C4-2B (cell line): ENCODE results near the gene RGS17.
A peak's percentile ranks its signal among the peaks of the same experiment; 100 is the strongest.

Source experiments
- H3K27ac ChIP-seq: fragments of 450-650 bp; 2 replicates; pipeline ENCODE4 v1.5.1; 2017
- ZFX ChIP-seq: fragments of 450-650 bp; IDR thresholded peaks from 2 replicates; pipeline ENCODE4 v1.6.1; 2017
- TF ChIP-seq, protein P1 (sequence below): fragments of 450-650 bp; conservative IDR thresholded peaks from 2 replicates; pipeline ENCODE4 v1.5.1; 2017; ENCODE audit warnings: mild to moderate bottlenecking

The RGS17 gene

GRCh38 chr6:152993847-152994246 lies 137.2 kb downstream of the RGS17 start:
- TF ChIP-seq, protein P1, sequence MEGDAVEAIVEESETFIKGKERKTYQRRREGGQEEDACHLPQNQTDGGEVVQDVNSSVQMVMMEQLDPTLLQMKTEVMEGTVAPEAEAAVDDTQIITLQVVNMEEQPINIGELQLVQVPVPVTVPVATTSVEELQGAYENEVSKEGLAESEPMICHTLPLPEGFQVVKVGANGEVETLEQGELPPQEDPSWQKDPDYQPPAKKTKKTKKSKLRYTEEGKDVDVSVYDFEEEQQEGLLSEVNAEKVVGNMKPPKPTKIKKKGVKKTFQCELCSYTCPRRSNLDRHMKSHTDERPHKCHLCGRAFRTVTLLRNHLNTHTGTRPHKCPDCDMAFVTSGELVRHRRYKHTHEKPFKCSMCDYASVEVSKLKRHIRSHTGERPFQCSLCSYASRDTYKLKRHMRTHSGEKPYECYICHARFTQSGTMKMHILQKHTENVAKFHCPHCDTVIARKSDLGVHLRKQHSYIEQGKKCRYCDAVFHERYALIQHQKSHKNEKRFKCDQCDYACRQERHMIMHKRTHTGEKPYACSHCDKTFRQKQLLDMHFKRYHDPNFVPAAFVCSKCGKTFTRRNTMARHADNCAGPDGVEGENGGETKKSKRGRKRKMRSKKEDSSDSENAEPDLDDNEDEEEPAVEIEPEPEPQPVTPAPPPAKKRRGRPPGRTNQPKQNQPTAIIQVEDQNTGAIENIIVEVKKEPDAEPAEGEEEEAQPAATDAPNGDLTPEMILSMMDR = no peak
- TF ChIP-seq ZFX = no peak
- H3K27ac ChIP-seq = no peak overlapping the region

DNA sequence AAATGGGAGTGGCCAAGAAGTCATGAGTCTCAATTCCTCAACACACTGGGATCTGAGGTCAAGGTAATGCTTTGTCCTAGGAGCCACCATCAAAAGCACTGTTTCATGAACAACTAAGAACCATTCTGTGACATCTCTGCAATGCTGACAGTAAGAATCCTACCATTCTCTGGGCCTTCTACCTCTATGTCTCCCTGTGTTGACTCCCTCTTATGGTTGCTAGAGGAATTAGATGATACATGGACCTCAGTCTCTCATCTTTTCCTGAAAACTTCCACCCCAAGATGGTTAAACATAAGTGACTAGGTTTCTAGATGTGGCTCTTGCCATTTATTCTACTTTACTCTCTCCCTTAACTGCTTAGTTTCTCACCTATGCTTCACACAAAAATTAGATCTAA lies 137.7 kb downstream of the RGS17 start:
- TF ChIP-seq, protein P1 = peak; percentile 11; the same call in 1 of the 2 replicates
- TF ChIP-seq ZFX = no peak
- H3K27ac ChIP-seq = no peak overlapping the region

DNA sequence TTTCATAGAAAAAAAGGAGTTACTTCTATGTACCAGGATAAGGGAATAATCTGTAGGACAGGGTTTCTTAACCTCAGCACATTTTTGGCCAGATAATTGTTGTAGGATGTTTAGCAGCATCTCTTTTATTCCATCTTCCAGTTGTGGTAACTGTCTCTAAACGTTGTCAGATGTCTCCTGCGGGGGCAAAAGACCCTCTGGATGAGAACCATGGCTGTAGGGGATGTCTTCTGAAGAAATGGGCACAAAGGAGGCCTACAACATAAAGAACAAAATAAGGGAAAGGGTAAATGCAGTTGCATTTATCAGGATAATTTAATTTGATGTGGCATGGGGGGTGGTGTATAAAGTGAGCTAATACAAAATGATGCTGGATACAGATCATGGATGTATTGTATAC lies 144.1 kb downstream of the RGS17 start:
- no peak overlapping the region for H3K27ac ChIP-seq
- TF ChIP-seq, protein P1 = no peak
- no peak for TF ChIP-seq ZFX

GRCh38 chr6:152985300-152985699 lies 145.8 kb downstream of the RGS17 start:
- peak overlapping the region; percentile 46 for H3K27ac ChIP-seq

DNA sequence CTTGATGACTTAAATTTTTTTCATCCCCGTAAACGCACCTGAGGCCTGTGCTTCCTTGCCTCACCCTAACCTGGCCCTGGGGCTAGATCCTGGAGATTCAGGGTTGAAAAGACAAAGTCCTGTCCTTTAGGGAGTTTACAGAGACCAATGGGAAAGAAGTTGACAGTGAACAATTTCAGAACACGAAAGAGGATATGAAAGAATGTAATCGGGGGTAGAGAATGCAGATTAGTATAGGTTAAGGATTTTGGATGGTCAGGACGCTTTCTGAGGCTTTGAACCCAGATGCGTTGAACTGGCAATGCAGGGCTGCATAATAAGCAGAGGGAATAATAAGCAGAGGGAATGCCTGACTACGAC lies 146.6 kb downstream of the RGS17 start:
- H3K27ac ChIP-seq = peak overlapping the region; percentile 91
- no peak for TF ChIP-seq ZFX
- TF ChIP-seq, protein P1 = no peak

DNA sequence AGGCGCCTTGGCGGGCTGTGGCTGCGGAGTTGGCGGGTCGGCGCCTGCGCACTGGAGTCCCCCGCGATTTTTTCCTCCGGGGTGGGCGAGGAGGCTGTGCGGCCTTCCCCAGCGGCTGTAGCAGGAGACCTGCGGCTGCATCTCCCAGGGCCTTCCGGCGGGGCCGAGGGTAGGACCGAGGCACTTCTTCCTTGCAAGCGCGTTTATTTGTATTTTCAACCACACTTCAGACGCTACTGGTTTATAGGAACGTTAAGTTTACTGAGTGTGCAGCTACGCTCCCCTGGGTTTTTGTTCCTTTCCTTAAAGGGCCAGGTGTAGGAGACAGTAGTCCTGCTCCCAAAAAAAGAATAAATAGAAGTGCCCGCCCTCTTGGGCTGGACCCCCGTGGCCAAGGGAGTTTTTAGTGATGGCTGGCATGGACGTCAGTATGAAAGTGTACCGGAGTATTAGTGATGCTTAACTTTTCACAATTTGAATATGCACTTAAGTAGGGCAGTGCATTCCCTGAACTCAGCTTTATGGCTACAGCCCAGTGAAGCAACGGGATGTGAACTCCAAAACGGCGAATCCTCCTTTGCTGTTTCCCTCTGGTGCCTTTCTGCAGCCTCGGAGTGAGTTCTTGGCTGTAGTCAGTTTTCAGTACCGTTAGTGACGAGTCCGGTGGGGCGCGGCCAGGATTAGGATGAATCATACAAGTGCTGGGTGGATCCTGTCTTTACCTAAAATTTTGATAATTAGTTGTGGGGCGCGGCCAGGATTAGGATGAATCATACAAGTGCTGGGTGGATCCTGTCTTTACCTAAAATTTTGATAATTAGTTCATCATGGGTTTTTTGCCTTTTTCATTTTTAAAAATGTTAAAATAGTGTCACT lies 147.2 kb downstream of the RGS17 start:
- peak overlapping the region; percentile 91 for H3K27ac ChIP-seq
- TF ChIP-seq ZFX = peak; percentile 81
- TF ChIP-seq, protein P1 = no peak

DNA sequence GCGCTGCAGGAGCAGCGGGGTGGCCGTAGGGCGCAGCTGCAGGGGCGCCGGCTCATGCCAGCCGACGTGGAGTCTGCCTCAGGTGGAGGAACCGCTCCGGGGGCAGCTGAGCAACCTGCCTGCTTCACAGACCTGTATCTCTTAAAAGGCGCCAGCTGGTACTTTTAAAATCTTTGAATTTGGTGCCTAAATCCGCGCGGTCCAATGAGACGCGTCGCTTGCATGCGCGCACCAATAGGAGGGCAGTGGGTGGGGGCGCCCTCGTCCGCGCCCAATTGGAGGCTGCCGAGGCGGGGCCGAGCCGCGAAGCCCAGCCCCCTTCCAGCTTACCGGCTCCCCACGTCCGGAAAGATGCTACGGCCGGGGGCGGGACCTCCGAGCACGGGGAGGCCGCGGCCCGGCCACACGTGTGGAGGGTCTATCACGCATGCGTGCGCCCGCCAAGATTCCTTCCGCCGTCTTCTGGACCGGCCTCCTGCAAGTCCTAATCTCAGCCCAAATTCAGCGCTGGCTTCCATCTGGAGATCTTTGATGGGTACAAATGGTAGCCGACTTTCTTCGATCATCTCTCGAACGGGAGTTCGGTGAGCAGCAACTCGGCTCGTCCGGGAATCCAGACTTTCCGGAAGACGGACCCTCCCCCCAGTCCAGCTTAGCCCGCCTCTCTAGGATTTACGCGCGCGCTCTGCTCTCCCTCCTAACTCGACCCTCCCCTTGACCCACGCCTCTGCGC lies 148.0 kb downstream of the RGS17 start, which contains the start of gene FBXO5:
Gene FBXO5, minus strand, starts transcription at position 138 of the 733 bp plus-strand sequence. Its CDS starts 82 bp downstream, at position 56.
- TF ChIP-seq, protein P1 = no peak
- no peak for TF ChIP-seq ZFX
- H3K27ac ChIP-seq = peak within 1 kb of the TSS; percentile 91
